Osteoblast (primary cell): ENCODE data around the gene TBX2. TPM values are rescaled to one million over a fixed set of nuclear protein-coding genes. Genes with fewer than 3 reads are reported as not detected.
"Not testable (repeated sequence)": the region's sequence is repeated elsewhere in the genome, so short reads cannot be mapped to it uniquely, and the experiment has no call there.

ENCODE experiments used
- DNase-seq: peaks from one replicate; pipeline ENCODE4 v3.0.0; 2011; ENCODE audit warnings: low spot score, mixed read lengths; ENCODE audit not compliant: insufficient read length; ENCODE audit errors: missing footprints
- H2AFZ ChIP-seq: 2 replicates; pipeline ENCODE4 v1.6.0; 2011; ENCODE audit warnings: mild to moderate bottlenecking, low read length
- H3K27ac ChIP-seq: 2 replicates; pipeline ENCODE4 v1.5.1; 2011; ENCODE audit warnings: mild to moderate bottlenecking, low read depth, low read length, moderate library complexity
- H3K27me3 ChIP-seq: 2 replicates; pipeline ENCODE4 v1.6.0; 2012; ENCODE audit warnings: mild to moderate bottlenecking, control low read depth, inconsistent platforms, low read length, moderate library complexity; ENCODE audit not compliant: insufficient read depth
- H3K36me3 ChIP-seq: 2 replicates; pipeline ENCODE4 v1.5.1; 2011; ENCODE audit warnings: mild to moderate bottlenecking, low read length, control low read depth, moderate library complexity; ENCODE audit not compliant: insufficient read depth
- H3K4me1 ChIP-seq: 2 replicates; pipeline ENCODE4 v1.5.1; 2011; ENCODE audit warnings: mild to moderate bottlenecking, low read length, control low read depth, moderate library complexity; ENCODE audit not compliant: insufficient read depth
- H3K4me2 ChIP-seq: 2 replicates; pipeline ENCODE4 v1.6.0; 2011; ENCODE audit warnings: mild to moderate bottlenecking, low read length; ENCODE audit not compliant: insufficient read depth
- H3K4me3 ChIP-seq: fragments of 200-600 bp; sonication (generic); 3 replicates; pipeline ENCODE4 v1.5.1; 2012; ENCODE audit warnings: mild to moderate bottlenecking, low read length, inconsistent platforms; ENCODE audit not compliant: insufficient read depth
- H3K79me2 ChIP-seq: 2 replicates; pipeline ENCODE4 v1.6.0; 2012; ENCODE audit warnings: mild to moderate bottlenecking, low read length, control low read depth, inconsistent platforms; ENCODE audit not compliant: insufficient read depth
- H3K9me3 ChIP-seq: 2 replicates; pipeline ENCODE4 v1.5.1; 2011; ENCODE audit warnings: low read depth, low read length, control low read depth
- H4K20me1 ChIP-seq: 2 replicates; pipeline ENCODE4 v1.6.0; 2012; ENCODE audit warnings: mild to moderate bottlenecking, low read length, control low read depth; ENCODE audit not compliant: insufficient read depth
- CTCF ChIP-seq: IDR thresholded peaks from 2 replicates; pipeline ENCODE4 v1.5.1; 2011; ENCODE audit warnings: mild to moderate bottlenecking, low read depth, low read length, moderate library complexity; ENCODE audit errors: extremely low read depth
- total RNA-seq: library from RNA; depleted of rRNA; stranded (reverse); fragments of >200 nt; gene quantifications from 2 replicates; pipeline ENCODE4 v1.2.3, GENCODE V29; 2012

TBX2 gene
- total RNA-seq, 1 donor, result 11.6 TPM

- Histone ChIP-seq H3K9me3 (no peaks in the 10 kb centered on the region), H3K27me3 (peaks cover 14% of the 10 kb centered on the region), H3K27ac (no peak overlapping the region), H3K36me3 (no peaks in the 10 kb centered on the region), H3K79me2 (no peaks in the 10 kb centered on the region), H3K4me2 (no peak overlapping the region), H3K4me3 (no peak overlapping the region), H3K4me1 (no peaks in the 10 kb centered on the region), H4K20me1 (no peaks in the 10 kb centered on the region), H2AFZ (no peak overlapping the region)
- TF ChIP-seq CTCF, result no peak
- no peak for DNase-seq
Observed at GRCh38 chr17:61436273-61436672, 36.6 kb downstream of the TBX2 start.

- TF ChIP-seq CTCF, result no peak
- H3K27me3 ChIP-seq, result peaks cover 14% of the 10 kb centered on the region
- no peak overlapping the region for H3K4me3 ChIP-seq
- H3K36me3 ChIP-seq, result no peaks in the 10 kb centered on the region
- no peak for DNase-seq
- no peak overlapping the region for H2AFZ ChIP-seq
- no peak overlapping the region for H3K4me2 ChIP-seq
- H3K79me2 ChIP-seq, result no peaks in the 10 kb centered on the region
- H3K9me3 ChIP-seq, result no peaks in the 10 kb centered on the region
- no peak overlapping the region for H3K27ac ChIP-seq
- H4K20me1 ChIP-seq, result no peaks in the 10 kb centered on the region
- H3K4me1 ChIP-seq, result no peaks in the 10 kb centered on the region
Observed at GRCh38 chr17:61436995-61437704, 37.5 kb downstream of the TBX2 start.

GRCh38 chr17:61440697-61441096 lies 41.1 kb downstream of the TBX2 start:
- Histone ChIP-seq H3K4me2 (no peak overlapping the region), H3K79me2 (no peaks in the 10 kb centered on the region), H3K27ac (no peak overlapping the region), H3K4me1 (no peaks in the 10 kb centered on the region), H3K36me3 (no peaks in the 10 kb centered on the region), H4K20me1 (peaks cover 3% of the 10 kb centered on the region), H3K27me3 (peaks cover 8% of the 10 kb centered on the region), H2AFZ (no peak overlapping the region), H3K9me3 (no peaks in the 10 kb centered on the region), H3K4me3 (no peak overlapping the region)
- no peak for TF ChIP-seq CTCF
- no peak for DNase-seq

GRCh38 chr17:61441507-61441906 lies 41.9 kb downstream of the TBX2 start:
- not testable (repeated sequence) for H4K20me1 ChIP-seq, H3K27me3 ChIP-seq, H3K4me1 ChIP-seq, H3K4me2 ChIP-seq, DNase-seq, H3K79me2 ChIP-seq, H2AFZ ChIP-seq, H3K4me3 ChIP-seq, H3K27ac ChIP-seq, H3K36me3 ChIP-seq, H3K9me3 ChIP-seq
